Measurements from ENCODE around the gene L1TD1.
"Not testable (repeated sequence)": the region's sequence is repeated elsewhere in the genome, so short reads cannot be mapped to it uniquely, and the experiment has no call there.

The L1TD1 gene

DNA sequence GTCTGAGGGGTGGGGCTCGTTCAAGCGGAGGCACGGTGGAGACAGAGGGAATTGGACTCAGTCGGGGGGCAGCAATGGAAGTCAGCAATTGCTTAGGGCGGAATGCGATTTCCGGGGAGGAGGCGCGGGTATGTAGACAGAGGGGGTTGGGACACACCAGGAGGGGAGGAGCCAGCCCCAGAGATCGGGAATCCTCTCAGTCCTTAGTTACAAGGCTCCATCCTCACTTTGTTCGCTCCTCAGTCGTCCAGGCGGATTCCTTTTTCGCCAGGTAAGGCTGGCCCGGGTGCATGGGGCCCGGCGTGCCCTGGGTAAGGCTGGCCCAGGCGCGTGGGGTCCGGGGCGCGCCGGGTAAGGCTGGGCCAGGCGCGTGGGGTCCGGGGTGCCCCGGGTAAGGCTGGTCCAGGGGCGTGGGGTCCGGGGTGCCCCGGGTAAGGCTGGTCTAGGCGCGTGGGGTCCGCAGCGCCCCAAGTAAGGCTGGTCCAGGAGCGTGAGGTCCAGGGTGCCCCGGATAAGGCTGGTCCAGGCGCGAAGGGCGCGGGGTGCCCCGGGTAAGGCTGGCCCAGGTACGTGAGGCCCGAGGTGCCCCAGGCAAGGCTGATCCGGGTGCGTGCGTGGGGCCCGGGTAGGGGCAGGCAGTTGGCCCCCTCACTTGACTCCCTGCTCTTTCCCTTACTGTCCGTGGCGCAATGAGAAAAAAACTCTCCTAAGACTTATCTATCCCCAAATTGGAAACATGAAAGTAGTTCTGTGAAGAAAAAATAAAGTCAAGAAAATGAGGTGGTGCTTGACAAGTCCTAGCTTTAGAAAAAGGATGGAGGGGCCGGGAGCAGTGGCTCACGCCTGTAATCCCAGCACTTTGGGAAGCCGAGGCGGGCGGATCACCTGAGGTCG is at the start of gene L1TD1:
L1TD1 (plus strand) TSS at position 199 of the 894 bp plus-strand sequence. CDS start 11,780 bp downstream, outside the sequence.
- DNase-seq (ENCODE audit: low read depth), result no peak

DNA sequence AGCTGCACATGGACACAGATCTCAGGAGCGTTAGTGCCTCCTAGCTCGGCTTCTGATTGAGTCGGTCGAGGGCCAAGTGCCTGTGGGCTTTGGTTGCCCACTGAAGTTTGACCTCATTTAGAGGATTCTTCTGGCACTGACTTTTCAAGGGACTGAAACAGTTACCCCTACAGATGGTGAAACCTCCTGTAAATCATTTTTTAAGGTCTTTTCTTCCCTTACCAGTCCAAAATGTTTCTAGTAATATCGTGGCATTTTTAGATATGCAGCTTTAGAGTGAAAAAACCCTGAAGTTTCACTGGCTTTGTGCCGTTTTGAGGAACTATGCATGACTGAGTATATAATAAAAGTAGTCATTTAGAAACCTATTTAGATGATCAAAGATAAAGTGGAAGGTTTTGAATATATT is 34.7 kb upstream of the L1TD1 start:
- DNase-seq (ENCODE audit: low read depth), result no peak

- DNase-seq (ENCODE audit: low read depth), result no peak
These were observed 32.9 kb upstream of the L1TD1 start for GRCh38 chr1:62161711-62162110.

DNA sequence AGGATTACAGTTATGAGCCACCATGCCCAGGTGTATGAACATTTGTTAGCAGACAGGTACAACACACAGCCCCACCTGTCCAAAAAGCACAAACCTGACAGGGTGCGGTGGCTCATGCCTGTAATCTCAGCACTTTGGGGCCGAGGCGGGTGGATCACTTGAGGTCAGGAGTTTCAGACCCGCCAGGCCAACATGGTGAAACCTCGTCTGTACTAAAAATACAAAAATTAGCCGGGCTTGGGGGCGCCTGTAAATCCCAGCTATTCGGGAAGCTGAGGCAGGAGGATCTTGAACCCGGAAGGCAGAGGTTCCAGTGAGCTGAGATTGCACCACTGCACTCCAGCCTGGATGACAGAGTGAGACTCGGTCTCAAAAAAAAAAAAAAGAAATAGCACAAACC is 24.3 kb upstream of the L1TD1 start:
- not testable (repeated sequence) for DNase-seq (ENCODE audit: low read depth)

DNA sequence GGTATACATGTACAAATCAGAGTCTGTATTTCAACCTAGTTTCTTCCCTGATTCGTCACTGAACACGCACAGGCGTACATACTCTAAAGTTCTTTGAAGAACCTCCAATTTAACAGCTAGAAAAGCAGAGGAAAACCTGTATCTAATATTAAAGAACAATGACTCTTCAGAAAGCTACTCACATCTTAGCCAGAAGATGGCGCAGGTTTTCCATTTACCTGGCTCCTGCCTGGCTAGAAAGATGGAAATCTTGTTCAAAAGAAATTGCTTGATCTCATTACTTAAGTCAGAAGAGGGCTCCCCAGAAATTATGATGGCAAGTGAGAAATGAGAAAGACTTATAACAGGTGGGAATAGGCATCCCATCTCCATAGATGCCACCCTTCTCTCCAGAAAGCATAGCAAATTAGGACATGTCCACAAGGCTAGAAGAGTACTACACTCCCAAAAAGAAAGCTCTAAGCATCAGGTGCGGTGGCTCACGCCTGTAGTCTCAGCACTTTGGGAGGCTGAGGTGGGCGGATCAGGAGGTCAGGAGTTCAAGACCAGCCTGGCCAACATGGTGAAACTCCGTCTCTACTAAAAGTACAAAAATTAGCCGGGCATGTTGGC is 19.0 kb upstream of the L1TD1 start:
- DNase-seq (ENCODE audit: low read depth), result no peak

GRCh38 chr1:62176597-62177312 is 17.9 kb upstream of the L1TD1 start:
- DNase-seq (ENCODE audit: low read depth), result no peak

DNA sequence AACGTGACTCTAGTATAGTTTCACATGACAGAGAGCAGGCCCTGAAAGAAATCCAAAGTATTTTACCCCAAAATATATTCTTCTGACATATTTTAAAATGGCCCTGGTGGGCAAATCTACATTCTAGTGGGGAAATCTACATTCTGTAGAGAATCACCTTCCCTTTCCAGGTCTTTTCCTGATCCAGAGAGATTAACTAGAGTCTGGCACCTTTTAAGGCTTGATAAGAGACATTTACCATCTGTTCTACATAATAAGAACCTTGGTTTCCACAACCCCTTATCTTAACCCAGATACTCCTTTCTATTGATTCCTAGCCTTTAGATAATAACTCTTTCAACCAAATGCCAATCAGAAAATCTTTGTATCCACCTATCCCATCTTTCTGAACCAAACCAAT is 17.0 kb upstream of the L1TD1 start:
- DNase-seq (ENCODE audit: low read depth), result no peak

- no peak for DNase-seq (ENCODE audit: low read depth)
These were observed 16.3 kb upstream of the L1TD1 start for GRCh38 chr1:62178372-62178771.

GRCh38 chr1:62180054-62180453 is 14.6 kb upstream of the L1TD1 start:
- DNase-seq (ENCODE audit: low read depth), result not testable (repeated sequence)

- DNase-seq (ENCODE audit: low read depth), result no peak
These were observed 14.0 kb upstream of the L1TD1 start for GRCh38 chr1:62180639-62181038.

DNA sequence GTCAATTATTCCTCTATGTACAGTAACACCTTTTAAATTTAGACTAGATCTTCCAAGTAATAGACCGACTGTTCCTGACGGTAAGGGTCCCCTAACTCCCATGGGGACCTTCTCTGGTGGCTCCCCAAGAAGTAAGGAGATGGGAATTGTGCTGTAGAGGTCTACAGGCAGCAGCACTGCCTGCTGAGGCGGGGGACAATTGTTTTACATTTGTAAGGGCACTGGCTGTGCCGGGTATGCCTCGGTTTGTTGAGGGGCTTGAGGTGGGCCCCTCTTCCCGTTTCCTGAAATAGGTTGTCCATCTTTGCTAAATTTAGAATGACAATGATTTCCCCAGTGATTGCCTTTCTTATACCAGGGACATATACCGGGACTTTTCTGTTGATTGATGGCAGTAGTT is 13.1 kb upstream of the L1TD1 start:
- no peak for DNase-seq (ENCODE audit: low read depth)

DNA sequence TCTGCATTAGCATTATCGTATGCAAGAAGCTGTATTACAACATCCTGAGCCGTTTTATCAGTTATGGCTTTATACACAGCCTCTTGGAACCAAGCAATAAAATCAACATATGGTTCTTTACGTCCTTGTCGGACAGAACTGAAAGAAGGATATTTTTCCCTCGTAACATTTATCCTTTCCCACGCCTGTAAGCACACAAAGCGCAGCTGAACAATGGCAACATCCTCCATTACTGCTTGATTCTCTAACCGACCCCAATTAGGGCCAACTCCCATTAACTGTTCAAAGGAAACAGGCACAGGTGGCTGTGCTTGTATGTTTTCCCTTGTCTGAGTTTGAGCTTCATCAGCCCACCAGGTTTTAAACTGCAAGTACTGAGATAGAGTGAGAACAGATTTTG is 12.5 kb upstream of the L1TD1 start:
- not testable (repeated sequence) for DNase-seq (ENCODE audit: low read depth)

DNA sequence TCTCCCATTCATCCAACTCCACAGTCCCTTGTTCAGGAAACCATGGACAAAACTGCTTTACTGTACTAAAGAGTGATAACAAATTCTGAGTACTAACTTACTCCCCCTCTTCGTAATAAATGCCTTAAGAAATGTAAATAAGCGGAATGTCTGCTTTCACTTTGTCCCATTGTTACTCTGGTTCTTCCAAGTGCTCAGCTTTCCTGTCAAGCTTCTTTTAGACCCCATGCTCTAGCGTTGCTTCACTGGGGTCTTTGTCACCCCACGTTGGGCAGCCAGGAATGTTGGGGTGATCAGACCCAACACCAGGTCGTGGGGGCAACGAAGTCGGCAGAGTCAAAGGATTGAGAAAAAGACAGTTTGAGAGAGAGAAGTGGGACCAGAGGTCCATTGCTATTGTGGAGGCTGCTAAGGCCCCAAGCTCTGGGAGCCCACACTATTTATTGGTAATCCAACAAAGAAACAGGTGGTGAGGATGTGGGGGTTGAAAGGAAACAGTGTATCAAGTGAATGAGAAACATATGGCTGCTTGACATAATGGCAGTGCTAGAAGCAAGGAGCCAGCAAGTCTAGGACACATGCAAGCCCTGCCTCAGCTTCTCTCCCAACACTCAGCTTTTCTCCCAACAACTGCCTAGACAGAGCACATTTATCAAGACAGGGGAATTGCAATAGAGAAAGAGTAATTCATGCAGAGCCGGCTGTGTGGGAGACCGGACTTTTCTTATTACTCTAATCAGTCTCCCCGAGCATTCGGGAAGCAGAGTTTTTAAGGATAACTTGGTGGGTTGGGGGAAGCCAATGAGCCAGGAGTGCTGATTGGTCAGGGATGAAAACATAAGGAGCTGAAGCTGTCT is 11.3 kb upstream of the L1TD1 start:
- DNase-seq (ENCODE audit: low read depth), result not testable (repeated sequence)

DNA sequence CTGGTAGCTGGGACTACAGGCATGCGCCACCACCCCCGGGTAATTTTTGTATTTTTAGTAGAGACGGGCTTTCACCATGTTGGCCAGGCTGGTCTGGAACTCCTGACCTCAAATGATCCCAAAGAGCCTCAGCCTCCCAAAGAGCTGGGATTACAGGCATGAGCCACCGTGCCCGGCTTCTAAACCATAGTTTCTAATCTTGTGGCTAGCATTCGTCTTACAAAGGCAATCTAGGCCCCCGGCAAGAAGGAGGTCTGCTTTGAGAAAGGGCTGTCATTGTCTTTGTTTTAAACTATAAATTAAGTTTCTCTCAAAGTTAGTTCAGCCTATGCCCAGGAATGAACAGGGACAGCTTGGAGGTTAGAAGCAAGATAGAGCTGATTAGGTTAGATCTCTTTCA is 10.3 kb upstream of the L1TD1 start:
- no peak for DNase-seq (ENCODE audit: low read depth)

GRCh38 chr1:62185233-62185632 is 9.4 kb upstream of the L1TD1 start:
- not testable (repeated sequence) for DNase-seq (ENCODE audit: low read depth)

GRCh38 chr1:62185677-62186076 is 9.0 kb upstream of the L1TD1 start:
- DNase-seq (ENCODE audit: low read depth), result no peak

DNA sequence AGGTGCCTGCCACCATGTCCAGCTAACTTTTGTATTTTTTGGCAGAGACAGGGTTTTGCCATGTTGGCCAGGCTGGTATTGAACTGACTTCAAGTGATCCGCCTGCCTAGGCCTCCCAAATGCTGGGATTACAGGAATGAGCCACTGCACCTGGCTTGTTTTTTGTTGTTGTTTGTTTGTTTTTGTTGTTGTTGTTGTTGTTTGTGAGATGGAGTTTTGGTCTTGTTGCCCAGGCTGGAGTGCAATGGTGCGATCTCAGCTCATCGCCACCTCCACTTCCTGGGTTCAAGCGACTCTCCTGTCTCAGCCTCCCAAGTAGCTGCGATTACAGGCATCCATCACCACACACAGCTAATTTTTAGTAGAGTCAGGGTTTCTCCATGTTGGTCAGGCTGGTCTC is 7.1 kb upstream of the L1TD1 start:
- DNase-seq (ENCODE audit: low read depth), result no peak

DNA sequence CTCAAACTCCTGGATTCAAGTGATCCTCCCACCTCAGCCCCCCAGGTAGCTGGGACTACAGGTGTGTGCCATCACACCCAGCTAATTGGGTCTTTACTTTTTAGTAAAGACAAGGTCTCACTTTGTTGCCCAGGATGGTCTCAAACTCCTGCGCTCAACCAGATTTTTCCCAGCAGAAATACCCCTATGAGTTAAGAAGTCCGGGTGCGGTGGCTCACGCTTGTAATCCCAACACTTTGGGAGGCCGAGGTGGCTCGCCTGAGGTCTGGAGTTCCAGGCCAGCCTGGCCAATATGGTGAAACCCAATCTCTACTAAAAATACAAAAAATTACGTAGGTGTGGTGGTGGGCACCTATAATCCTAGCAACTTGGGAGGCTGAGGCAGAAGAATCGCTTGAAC is 6.5 kb upstream of the L1TD1 start:
- DNase-seq (ENCODE audit: low read depth), result no peak

GRCh38 chr1:62196086-62196690 is 1.5 kb downstream of the L1TD1 start:
- no peak for DNase-seq (ENCODE audit: low read depth)

DNA sequence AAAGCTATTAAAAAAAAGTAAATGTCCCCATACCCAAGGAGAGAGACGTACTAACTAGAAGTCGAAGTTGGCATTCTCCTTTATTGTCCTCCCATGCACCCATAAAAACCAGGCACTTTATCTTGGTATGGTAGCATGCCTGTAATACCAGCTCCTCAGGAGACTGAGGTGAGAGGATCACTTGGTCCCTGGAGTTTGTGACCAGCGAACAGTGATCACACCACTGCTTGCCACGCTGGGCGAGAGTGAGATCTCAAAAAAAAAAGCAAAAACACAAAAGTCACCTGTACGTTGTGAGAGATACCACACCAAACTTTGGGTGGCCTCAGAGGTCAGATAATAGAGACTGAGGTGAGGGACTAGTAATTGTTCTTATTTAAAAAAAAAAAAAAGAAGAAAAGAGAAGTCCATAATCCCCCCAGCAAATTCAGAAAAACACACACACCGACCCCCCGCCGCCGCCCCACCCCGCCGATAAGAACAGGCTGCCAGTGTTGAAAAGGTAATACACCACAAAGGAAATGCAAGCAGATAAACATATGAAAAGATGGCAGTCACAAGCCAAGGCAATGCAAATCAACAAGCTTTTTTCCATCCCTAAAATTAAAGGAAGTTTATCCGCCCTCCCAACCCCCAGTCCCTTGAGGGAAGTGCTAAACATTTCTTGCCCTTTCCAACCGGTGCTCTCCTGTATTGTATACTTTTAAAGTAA is 3.6 kb downstream of the L1TD1 start:
- no peak for DNase-seq (ENCODE audit: low read depth)

GRCh38 chr1:62198781-62199125 is 4.1 kb downstream of the L1TD1 start:
- DNase-seq (ENCODE audit: low read depth), result no peak

Data from activated T-helper 1 cell treated with Interleukin-2 at 50 U/mL for 16 hours (primary cell).